Superior temporal gyrus (tissue), 1 donor: Measurements from ENCODE around the gene RBM38.

Experiments
- DNase-seq: peaks from one replicate; pipeline ENCODE4 v3.0.0-alpha.2; 2016; ENCODE audit errors: extremely low spot score

Gene RBM38

GRCh38 chr20:57435498-57436222 is 44.5 kb downstream of the RBM38 start:
- peak; percentile 79 for DNase-seq

GRCh38 chr20:57436223-57436545 is 45.0 kb downstream of the RBM38 start:
- DNase-seq: no peak

GRCh38 chr20:57437267-57437666 is 46.1 kb downstream of the RBM38 start:
- no peak for DNase-seq

GRCh38 chr20:57437672-57438330 is 46.6 kb downstream of the RBM38 start:
- DNase-seq: no peak

GRCh38 chr20:57438552-57438951 is 47.4 kb downstream of the RBM38 start:
- DNase-seq: no peak

- DNase-seq: no peak
These were observed 48.2 kb downstream of the RBM38 start for GRCh38 chr20:57439432-57439831.

- no peak for DNase-seq
These were observed 48.8 kb downstream of the RBM38 start for GRCh38 chr20:57439993-57440392.

GRCh38 chr20:57440678-57441509 is 49.7 kb downstream of the RBM38 start:
- DNase-seq: peak; percentile 93

- no peak for DNase-seq
These were observed 50.4 kb downstream of the RBM38 start for GRCh38 chr20:57441510-57442154.

- DNase-seq: no peak
These were observed 51.1 kb downstream of the RBM38 start for GRCh38 chr20:57442158-57442887.

GRCh38 chr20:57442888-57443239 is 51.7 kb downstream of the RBM38 start:
- no peak for DNase-seq

- no peak for DNase-seq
These were observed 52.4 kb downstream of the RBM38 start for GRCh38 chr20:57443349-57444265.

GRCh38 chr20:57444394-57445048 is 53.3 kb downstream of the RBM38 start:
- DNase-seq: no peak

- no peak for DNase-seq
These were observed 54.1 kb downstream of the RBM38 start for GRCh38 chr20:57445298-57445697.

- no peak for DNase-seq
These were observed 54.6 kb downstream of the RBM38 start for GRCh38 chr20:57445774-57446173.

- DNase-seq: no peak
These were observed 57.7 kb downstream of the RBM38 start for GRCh38 chr20:57448764-57449354.

- DNase-seq: no peak
These were observed 58.5 kb downstream of the RBM38 start for GRCh38 chr20:57449398-57450354.

- no peak for DNase-seq
These were observed 59.2 kb downstream of the RBM38 start for GRCh38 chr20:57450419-57450818.
